Activated CD8-positive, alpha-beta T cell treated with anti-CD3 and anti-CD28 coated beads for 36 hours (primary cell): Measurements from ENCODE around the gene HADHA. TPM values are rescaled to one million over a fixed set of nuclear protein-coding genes. Genes with fewer than 3 reads are reported as not detected.
"Not testable (repeated sequence)": the region's sequence is repeated elsewhere in the genome, so short reads cannot be mapped to it uniquely, and the experiment has no call there.

ENCODE experiments used
- ATAC-seq: fragments of 200-7000 bp; cut with Tn5 transposase; one replicate; pipeline ENCODE4 v1.10.0; 2021; ENCODE audit warnings: mild to moderate bottlenecking, moderate library complexity
- CTCF ChIA-PET: fragments of 350-600 bp; sonication (Branson Sonifier 250); formaldehyde crosslinking; loops from one replicate; lab custom pipeline; 2021; ENCODE audit warnings: antibody characterized with exemption; lab: Charles Lee
- POLR2A ChIA-PET: fragments of 350-600 bp; sonication (Branson Sonifier 250); formaldehyde crosslinking; loops from one replicate; lab custom pipeline; 2021; ENCODE audit warnings: antibody characterized with exemption; lab: Charles Lee
- DNase-seq: peaks from one replicate; pipeline ENCODE4 v3.0.0-alpha.2; 2020
- H3K27ac Mint-ChIP-seq: one replicate; pipeline ENCODE4 v1.8.0; 2021; ENCODE audit warnings: mild to moderate bottlenecking, mixed read lengths
- H3K27me3 Mint-ChIP-seq: one replicate; pipeline ENCODE4 v1.8.0; 2021; ENCODE audit warnings: mixed read lengths
- H3K36me3 Mint-ChIP-seq: one replicate; pipeline ENCODE4 v1.8.0; 2021; ENCODE audit warnings: low read depth, mixed read lengths
- H3K4me1 Mint-ChIP-seq: one replicate; pipeline ENCODE4 v1.8.0; 2021; ENCODE audit warnings: low read depth, mixed read lengths
- H3K4me3 Mint-ChIP-seq: one replicate; pipeline ENCODE4 v1.8.0; 2021; ENCODE audit warnings: mild to moderate bottlenecking, moderate library complexity, mixed read lengths
- H3K9me3 Mint-ChIP-seq: one replicate; pipeline ENCODE4 v1.8.0; 2021; ENCODE audit warnings: mixed read lengths
- CTCF ChIP-seq: fragments of 200-600 bp; IDR thresholded peaks from one replicate; pipeline ENCODE4 v1.8.0; 2022; ENCODE audit warnings: antibody characterized with exemption, mild to moderate bottlenecking
- intact Hi-C: fragments of 100-400 bp; cut with micrococcal nuclease; formaldehyde crosslinking; loops from one replicate; pipeline ENCODE4 v1.10.0; 2022
- total RNA-seq, 2 experiments: library from RNA; stranded (reverse); gene quantifications; one replicate each; pipeline ENCODE4 v1.2.3, GENCODE V29; 2021

The HADHA gene
- total RNA-seq, 2 experiments from 2014 or later: 118 to 120 TPM

DNA sequence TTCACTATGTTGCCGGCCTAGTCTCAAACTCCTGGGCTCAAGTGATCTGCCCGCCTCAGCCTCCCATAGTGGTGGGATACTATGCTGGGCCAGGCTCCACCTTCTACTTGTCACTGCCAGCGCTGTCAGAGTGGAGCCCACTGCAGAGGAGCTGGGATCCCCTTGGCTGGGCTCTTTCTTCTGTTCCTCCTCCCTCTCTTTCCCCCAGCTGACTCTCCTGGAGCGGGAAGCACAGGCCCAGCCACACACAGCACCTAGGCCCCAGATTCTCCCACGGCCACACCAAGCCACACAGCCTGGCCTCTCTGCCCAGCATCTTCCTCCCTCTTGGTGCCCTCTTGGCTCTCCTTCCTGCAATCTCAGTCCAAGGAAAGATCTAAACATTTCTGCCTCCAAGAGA, 75.2 kb downstream of the HADHA start:
- ATAC-seq (no peak), DNase-seq (no peak)
- no peak overlapping the region for H3K27ac Mint-ChIP-seq
- H3K4me3 Mint-ChIP-seq: no peak overlapping the region
- no peak for TF ChIP-seq CTCF
- peaks cover 1% of the 10 kb centered on the region for H3K36me3 Mint-ChIP-seq
- intact Hi-C loops: no loop called here
- peaks cover 17% of the 10 kb centered on the region for H3K27me3 Mint-ChIP-seq
- no peaks in the 10 kb centered on the region for H3K9me3 Mint-ChIP-seq
- ChIA-PET POLR2A (no interaction called here), CTCF (interaction anchor here (1.2 to 6.1 kb wide), 2 partner anchors 15 to 161 kb away, joined by 4 to 30 read pairs; no protein-coding TSS in a partner anchor)
- peaks cover 5% of the 10 kb centered on the region for H3K4me1 Mint-ChIP-seq

DNA sequence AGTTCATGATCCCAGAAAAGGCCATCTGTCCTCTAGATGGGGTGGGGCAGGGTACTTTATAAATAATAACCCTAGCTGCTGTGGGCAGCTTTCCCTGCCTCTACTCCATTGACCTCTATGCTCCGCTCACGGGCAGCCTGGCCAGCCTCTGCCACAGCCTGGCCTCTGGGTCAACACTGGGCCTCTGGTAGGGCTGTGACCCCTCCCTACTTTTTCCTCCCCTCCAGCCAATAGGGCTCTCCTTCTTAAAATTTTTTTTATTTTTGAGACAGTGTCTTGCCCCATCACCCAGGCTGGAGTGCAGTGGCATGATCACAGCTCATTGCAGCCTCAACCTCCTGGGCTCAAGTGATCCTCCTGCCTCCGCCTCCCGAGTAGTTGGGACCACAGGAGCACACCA, 75.6 kb downstream of the HADHA start:
- ChIA-PET POLR2A (no interaction called here), CTCF (interaction anchor here (1.2 to 6.1 kb wide), 2 partner anchors 15 to 162 kb away, joined by 4 to 30 read pairs; no protein-coding TSS in a partner anchor)
- no peak for ATAC-seq
- Mint-ChIP-seq H3K27me3 (peaks cover 16% of the 10 kb centered on the region), H3K4me1 (peaks cover 5% of the 10 kb centered on the region), H3K27ac (no peak overlapping the region), H3K9me3 (no peaks in the 10 kb centered on the region), H3K36me3 (peaks cover 1% of the 10 kb centered on the region), H3K4me3 (no peak overlapping the region)
- intact Hi-C loops: no loop called here
- DNase-seq: no peak
- no peak for TF ChIP-seq CTCF

DNA sequence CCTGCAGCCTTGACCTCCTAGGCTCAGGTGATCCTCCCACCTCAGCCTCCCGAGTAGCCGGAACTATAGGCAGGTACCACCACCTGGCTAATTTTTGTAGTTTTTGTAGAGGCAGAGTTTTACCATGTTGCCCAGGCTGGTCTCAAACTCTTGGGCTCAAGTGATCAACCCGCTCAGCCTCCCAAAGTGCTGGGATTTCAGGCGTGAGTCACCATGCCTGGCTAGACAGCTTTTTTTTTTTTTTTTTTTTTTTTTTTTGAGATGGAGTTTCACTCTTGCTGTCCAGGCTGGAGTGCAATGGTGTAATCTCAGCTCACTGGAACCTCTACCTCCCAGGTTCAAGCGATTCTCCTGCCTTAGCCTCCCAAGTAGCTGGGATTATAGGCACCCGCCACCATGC, 77.9 kb downstream of the HADHA start:
- ATAC-seq, H3K27me3 Mint-ChIP-seq, intact Hi-C loops, H3K36me3 Mint-ChIP-seq, H3K4me3 Mint-ChIP-seq, H3K27ac Mint-ChIP-seq, H3K4me1 Mint-ChIP-seq, DNase-seq, H3K9me3 Mint-ChIP-seq: not testable (repeated sequence)
- ChIA-PET POLR2A (interaction anchor here (0.6 kb wide), 1 partner anchor 19 kb away, joined by 4 read pairs; no protein-coding TSS in a partner anchor), CTCF (interaction anchor here (0.9 to 6.1 kb wide), 2 partner anchors 18 to 175 kb away, joined by 4 to 30 read pairs; no protein-coding TSS in a partner anchor)

DNA sequence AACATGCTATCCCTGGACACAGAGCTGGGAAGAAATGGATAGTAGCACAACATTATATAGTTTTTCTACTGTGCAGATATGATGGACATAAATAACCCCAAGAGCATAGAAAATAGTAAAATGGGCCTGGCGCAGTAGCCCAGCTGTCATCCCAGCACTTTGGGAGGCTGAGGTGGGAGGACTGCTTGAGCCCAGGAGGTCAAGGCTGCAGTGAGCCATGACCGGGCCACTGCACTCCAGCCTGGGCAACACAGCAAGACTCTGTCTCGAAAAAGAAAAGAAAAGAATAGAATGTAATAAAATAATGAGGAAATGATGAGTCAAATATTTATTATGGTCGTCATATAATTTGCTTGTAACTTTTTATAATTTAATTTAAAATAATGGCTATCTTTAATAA, 79.0 kb downstream of the HADHA start:
- no peak overlapping the region for H3K27ac Mint-ChIP-seq
- ChIA-PET POLR2A (interaction anchor here (0.6 to 0.7 kb wide), 2 partner anchors 68 to 273 kb away, joined by 3 read pairs; no protein-coding TSS in a partner anchor), CTCF (interaction anchor here (0.6 to 0.7 kb wide), 4 partner anchors 11 to 304 kb away, joined by 3 read pairs; no protein-coding TSS in a partner anchor)
- no peaks in the 10 kb centered on the region for H3K4me1 Mint-ChIP-seq
- intact Hi-C loops: no loop called here
- no peaks in the 10 kb centered on the region for H3K27me3 Mint-ChIP-seq
- no peaks in the 10 kb centered on the region for H3K36me3 Mint-ChIP-seq
- no peak for TF ChIP-seq CTCF
- H3K9me3 Mint-ChIP-seq: no peaks in the 10 kb centered on the region
- ATAC-seq: no peak
- no peak overlapping the region for H3K4me3 Mint-ChIP-seq
- DNase-seq: no peak

GRCh38 chr2:26164641-26165211, 79.7 kb downstream of the HADHA start:
- Mint-ChIP-seq H3K36me3 (no peaks in the 10 kb centered on the region), H3K27me3 (no peaks in the 10 kb centered on the region), H3K4me1 (no peaks in the 10 kb centered on the region), H3K27ac (no peak overlapping the region), H3K9me3 (no peaks in the 10 kb centered on the region), H3K4me3 (no peak overlapping the region)
- ATAC-seq: no peak
- intact Hi-C loops: no loop called here
- POLR2A ChIA-PET: interaction anchor here (0.6 to 0.7 kb wide), 2 partner anchors 68 to 273 kb away, joined by 3 read pairs; no protein-coding TSS in a partner anchor
- CTCF ChIA-PET: interaction anchor here (0.7 kb wide), 2 partner anchors 12 to 304 kb away, joined by 3 read pairs; no protein-coding TSS in a partner anchor
- no peak for TF ChIP-seq CTCF
- DNase-seq: no peak
